Activated CD8-positive, alpha-beta T cell treated with anti-CD3 and anti-CD28 coated beads for 36 hours (primary cell): ENCODE results near the gene C12orf57. TPM values are rescaled to one million over a fixed set of nuclear protein-coding genes. Genes with fewer than 3 reads are reported as not detected.
A peak's percentile ranks its signal among the peaks of the same experiment; 100 is the strongest.

ENCODE experiments used
- ATAC-seq: fragments of 200-7000 bp; cut with Tn5 transposase; one replicate; pipeline ENCODE4 v1.10.0; 2021; ENCODE audit warnings: mild to moderate bottlenecking, moderate library complexity
- CTCF ChIA-PET: fragments of 350-600 bp; sonication (Branson Sonifier 250); formaldehyde crosslinking; loops from one replicate; lab custom pipeline; 2021; ENCODE audit warnings: antibody characterized with exemption; lab: Charles Lee
- POLR2A ChIA-PET: fragments of 350-600 bp; sonication (Branson Sonifier 250); formaldehyde crosslinking; loops from one replicate; lab custom pipeline; 2021; ENCODE audit warnings: antibody characterized with exemption; lab: Charles Lee
- DNase-seq: peaks from one replicate; pipeline ENCODE4 v3.0.0-alpha.2; 2020
- H3K27ac Mint-ChIP-seq: one replicate; pipeline ENCODE4 v1.8.0; 2021; ENCODE audit warnings: mild to moderate bottlenecking, mixed read lengths
- H3K27me3 Mint-ChIP-seq: one replicate; pipeline ENCODE4 v1.8.0; 2021; ENCODE audit warnings: mixed read lengths
- H3K36me3 Mint-ChIP-seq: one replicate; pipeline ENCODE4 v1.8.0; 2021; ENCODE audit warnings: low read depth, mixed read lengths
- H3K4me1 Mint-ChIP-seq: one replicate; pipeline ENCODE4 v1.8.0; 2021; ENCODE audit warnings: low read depth, mixed read lengths
- H3K4me3 Mint-ChIP-seq: one replicate; pipeline ENCODE4 v1.8.0; 2021; ENCODE audit warnings: mild to moderate bottlenecking, moderate library complexity, mixed read lengths
- H3K9me3 Mint-ChIP-seq: one replicate; pipeline ENCODE4 v1.8.0; 2021; ENCODE audit warnings: mixed read lengths
- intact Hi-C: fragments of 100-400 bp; cut with micrococcal nuclease; formaldehyde crosslinking; loops from one replicate; pipeline ENCODE4 v1.10.0; 2022
- total RNA-seq, 2 experiments: library from RNA; stranded (reverse); gene quantifications; one replicate each; pipeline ENCODE4 v1.2.3, GENCODE V29; 2021
- TF ChIP-seq, protein P1 (sequence below): fragments of 200-600 bp; IDR thresholded peaks from one replicate; pipeline ENCODE4 v1.8.0; 2022; ENCODE audit warnings: antibody characterized with exemption, mild to moderate bottlenecking

The C12orf57 gene
- total RNA-seq, 2 experiments from 2014 or later: 226 to 244 TPM

DNA sequence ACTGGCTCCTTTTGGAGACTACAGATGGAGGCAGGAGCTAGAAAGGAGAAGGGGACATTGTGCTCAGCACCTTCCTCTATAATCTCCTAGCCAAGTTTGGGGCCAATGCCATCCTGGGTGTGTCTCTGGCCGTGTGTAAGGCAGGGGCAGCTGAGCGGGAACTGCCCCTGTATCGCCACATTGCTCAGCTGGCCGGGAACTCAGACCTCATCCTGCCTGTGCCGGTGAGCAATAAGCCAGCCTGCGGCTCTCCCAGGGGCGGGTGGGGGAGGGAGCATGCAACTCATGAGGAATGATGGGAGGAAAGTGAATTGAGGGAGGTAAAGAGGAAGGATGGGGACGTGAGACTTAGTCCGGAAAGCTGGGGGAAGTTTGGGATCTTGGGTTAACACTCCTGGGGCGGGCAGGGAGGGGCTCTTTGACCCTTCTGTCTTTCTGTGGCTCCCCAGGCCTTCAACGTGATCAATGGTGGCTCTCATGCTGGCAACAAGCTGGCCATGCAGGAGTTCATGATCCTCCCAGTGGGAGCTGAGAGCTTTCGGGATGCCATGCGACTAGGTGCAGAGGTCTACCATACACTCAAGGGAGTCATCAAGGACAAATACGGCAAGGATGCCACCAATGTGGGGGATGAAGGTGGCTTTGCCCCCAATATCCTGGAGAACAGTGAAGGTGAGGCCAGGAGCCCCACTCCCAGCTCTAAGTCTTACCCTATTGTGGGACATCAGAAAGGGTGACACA is 26.2 kb upstream of the C12orf57 start:
- Mint-ChIP-seq H3K9me3 (no peaks in the 10 kb centered on the region), H3K27ac (no peak overlapping the region), H3K36me3 (peaks cover 58% of the 10 kb centered on the region), H3K27me3 (no peaks in the 10 kb centered on the region), H3K4me3 (no peak overlapping the region), H3K4me1 (peaks cover 48% of the 10 kb centered on the region)
- ATAC-seq: no peak
- intact Hi-C loops: no loop called here
- no peak for DNase-seq
- ChIA-PET CTCF (interaction anchor here (0.9 to 1.8 kb wide), 4 partner anchors 9 to 48 kb away, joined by 3 to 9 read pairs (median 4); no protein-coding TSS in a partner anchor), POLR2A (interaction anchor here (0.9 to 8.2 kb wide), 7 partner anchors 9 to 26 kb away, joined by 3 to 62 read pairs (median 5); partner anchors contain the start of genes C12orf57 and RNU7-1)
- TF ChIP-seq, protein P1, sequence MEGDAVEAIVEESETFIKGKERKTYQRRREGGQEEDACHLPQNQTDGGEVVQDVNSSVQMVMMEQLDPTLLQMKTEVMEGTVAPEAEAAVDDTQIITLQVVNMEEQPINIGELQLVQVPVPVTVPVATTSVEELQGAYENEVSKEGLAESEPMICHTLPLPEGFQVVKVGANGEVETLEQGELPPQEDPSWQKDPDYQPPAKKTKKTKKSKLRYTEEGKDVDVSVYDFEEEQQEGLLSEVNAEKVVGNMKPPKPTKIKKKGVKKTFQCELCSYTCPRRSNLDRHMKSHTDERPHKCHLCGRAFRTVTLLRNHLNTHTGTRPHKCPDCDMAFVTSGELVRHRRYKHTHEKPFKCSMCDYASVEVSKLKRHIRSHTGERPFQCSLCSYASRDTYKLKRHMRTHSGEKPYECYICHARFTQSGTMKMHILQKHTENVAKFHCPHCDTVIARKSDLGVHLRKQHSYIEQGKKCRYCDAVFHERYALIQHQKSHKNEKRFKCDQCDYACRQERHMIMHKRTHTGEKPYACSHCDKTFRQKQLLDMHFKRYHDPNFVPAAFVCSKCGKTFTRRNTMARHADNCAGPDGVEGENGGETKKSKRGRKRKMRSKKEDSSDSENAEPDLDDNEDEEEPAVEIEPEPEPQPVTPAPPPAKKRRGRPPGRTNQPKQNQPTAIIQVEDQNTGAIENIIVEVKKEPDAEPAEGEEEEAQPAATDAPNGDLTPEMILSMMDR: no peak

DNA sequence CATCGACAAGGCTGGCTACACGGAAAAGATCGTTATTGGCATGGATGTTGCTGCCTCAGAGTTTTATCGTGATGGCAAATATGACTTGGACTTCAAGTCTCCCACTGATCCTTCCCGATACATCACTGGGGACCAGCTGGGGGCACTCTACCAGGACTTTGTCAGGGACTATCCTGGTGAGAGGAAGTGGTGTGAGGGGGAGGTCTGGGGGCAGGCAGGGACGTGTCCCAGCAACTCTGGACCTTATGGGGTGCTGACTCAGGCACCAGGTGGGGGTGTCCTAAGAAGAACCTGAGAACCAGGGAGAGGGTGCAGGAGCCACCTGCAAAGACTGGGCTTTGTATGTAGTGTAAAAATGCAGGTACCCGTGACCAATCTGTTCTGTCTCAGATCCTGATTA is 24.2 kb upstream of the C12orf57 start:
- Mint-ChIP-seq H3K9me3 (no peaks in the 10 kb centered on the region), H3K36me3 (peaks cover 67% of the 10 kb centered on the region), H3K27me3 (no peaks in the 10 kb centered on the region), H3K27ac (peak overlapping the region; percentile 49), H3K4me1 (peaks cover 47% of the 10 kb centered on the region), H3K4me3 (no peak overlapping the region)
- ATAC-seq: no peak
- TF ChIP-seq, protein P1: no peak
- ChIA-PET CTCF (interaction anchor here (0.9 to 1.2 kb wide), 2 partner anchors 14 to 41 kb away, joined by 3 read pairs; no protein-coding TSS in a partner anchor), POLR2A (interaction anchor here (0.6 to 1.6 kb wide), 7 partner anchors 9 to 48 kb away, joined by 3 to 7 read pairs (median 3); partner anchors contain the start of genes C12orf57, LRRC23 and RNU7-1)
- intact Hi-C loops: no loop called here
- no peak for DNase-seq

DNA sequence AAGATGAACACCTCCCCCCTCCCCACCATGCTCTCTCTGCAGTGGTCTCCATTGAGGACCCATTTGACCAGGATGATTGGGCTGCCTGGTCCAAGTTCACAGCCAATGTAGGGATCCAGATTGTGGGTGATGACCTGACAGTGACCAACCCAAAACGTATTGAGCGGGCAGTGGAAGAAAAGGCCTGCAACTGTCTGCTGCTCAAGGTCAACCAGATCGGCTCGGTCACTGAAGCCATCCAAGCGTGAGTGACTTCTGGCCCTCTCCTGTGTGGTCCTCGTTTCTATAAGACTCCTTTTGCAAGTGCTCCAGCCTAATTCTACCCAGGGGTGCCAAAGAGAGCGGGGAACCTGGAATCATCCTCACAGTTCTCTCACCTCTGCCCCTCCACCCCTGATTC is 22.3 kb upstream of the C12orf57 start:
- Mint-ChIP-seq H3K4me3 (no peak overlapping the region), H3K4me1 (peaks cover 46% of the 10 kb centered on the region), H3K9me3 (no peaks in the 10 kb centered on the region), H3K27me3 (no peaks in the 10 kb centered on the region), H3K36me3 (peaks cover 48% of the 10 kb centered on the region), H3K27ac (peak overlapping the region; percentile 20)
- DNase-seq: no peak
- no peak for ATAC-seq
- TF ChIP-seq, protein P1: no peak
- ChIA-PET CTCF (interaction anchor here (0.9 to 1.7 kb wide), 5 partner anchors 9 to 43 kb away, joined by 3 to 6 read pairs (median 3); partner anchors contain the start of gene LRRC23), POLR2A (interaction anchor here (0.9 to 36.0 kb wide), 3 partner anchors 17 to 60 kb away, joined by 3 to 1266 read pairs (median 4); partner anchors contain the start of genes C12orf57, PTPN6 and RNU7-1)
- intact Hi-C loops: no loop called here

DNA sequence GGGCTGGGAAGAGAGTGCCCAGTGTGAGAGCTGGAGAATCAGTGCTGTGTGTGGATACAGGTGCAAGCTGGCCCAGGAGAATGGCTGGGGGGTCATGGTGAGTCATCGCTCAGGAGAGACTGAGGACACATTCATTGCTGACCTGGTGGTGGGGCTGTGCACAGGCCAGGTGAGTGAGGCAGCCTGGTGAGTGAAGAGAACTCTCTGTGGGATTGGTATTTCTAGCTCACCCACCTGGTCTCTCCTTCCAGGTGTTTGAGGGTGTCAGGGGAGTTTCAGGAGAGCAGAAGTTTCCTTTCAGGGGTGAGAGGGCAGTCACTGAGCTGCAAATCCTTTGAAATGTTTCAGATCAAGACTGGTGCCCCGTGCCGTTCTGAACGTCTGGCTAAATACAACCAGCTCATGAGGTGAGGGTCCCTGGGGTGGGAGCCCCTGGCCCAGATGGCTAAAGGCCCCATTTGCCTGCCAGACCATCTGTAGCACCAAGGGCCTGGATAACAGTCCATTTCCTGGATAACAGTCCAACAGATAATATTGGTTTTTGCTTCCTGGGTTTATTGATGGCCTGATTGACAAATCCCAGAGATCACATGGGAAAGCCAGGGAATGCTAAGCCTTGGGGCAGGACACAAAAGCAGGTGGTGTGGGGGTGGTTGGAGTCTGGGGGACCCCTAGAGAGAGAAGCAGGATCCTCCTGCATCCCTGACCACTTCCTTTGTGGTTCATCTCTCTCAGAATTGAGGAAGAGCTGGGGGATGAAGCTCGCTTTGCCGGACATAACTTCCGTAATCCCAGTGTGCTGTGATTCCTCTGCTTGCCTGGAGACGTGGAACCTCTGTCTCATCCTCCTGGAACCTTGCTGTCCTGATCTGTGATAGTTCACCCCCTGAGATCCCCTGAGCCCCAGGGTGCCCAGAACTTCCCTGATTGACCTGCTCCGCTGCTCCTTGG is 21.6 kb upstream of the C12orf57 start:
- TF ChIP-seq, protein P1: no peak
- intact Hi-C loops: no loop called here
- ChIA-PET POLR2A (interaction anchor here (0.9 to 36.0 kb wide), 3 partner anchors 16 to 61 kb away, joined by 3 to 1266 read pairs (median 4); partner anchors contain the start of genes C12orf57, PTPN6 and RNU7-1), CTCF (interaction anchor here (0.9 to 1.7 kb wide), 4 partner anchors 8 to 42 kb away, joined by 3 to 6 read pairs (median 3); partner anchors contain the start of gene LRRC23)
- ATAC-seq: no peak
- Mint-ChIP-seq H3K36me3 (peaks cover 40% of the 10 kb centered on the region), H3K9me3 (no peaks in the 10 kb centered on the region), H3K4me3 (no peak overlapping the region), H3K27ac (no peak overlapping the region), H3K27me3 (no peaks in the 10 kb centered on the region), H3K4me1 (peaks cover 46% of the 10 kb centered on the region)
- DNase-seq: no peak
